GM19395 (cell line): Measurements from ENCODE around the gene FOSB.
"Not testable (repeated sequence)": the region's sequence is repeated elsewhere in the genome, so short reads cannot be mapped to it uniquely, and the experiment has no call there.

ENCODE experiments used
- ATAC-seq: cut with Tn5 transposase; IDR thresholded peaks from one replicate; pipeline ENCODE4 v1.9.1; 2021; ENCODE audit warnings: mild to moderate bottlenecking, moderate library complexity; ENCODE audit not compliant: unreplicated experiment

Gene FOSB

GRCh38 chr19:45503909-45504308 is 36.1 kb downstream of the FOSB start:
- ATAC-seq, result no peak

- no peak for ATAC-seq
Observed at GRCh38 chr19:45505151-45505995, 37.6 kb downstream of the FOSB start.

GRCh38 chr19:45505996-45506245 is 38.1 kb downstream of the FOSB start:
- no peak for ATAC-seq

GRCh38 chr19:45506246-45506988 is 38.6 kb downstream of the FOSB start:
- ATAC-seq, result peak; percentile 53

- ATAC-seq, result peak; percentile 57
Observed at GRCh38 chr19:45506989-45507871, 39.4 kb downstream of the FOSB start, which contains the start of gene VASP. TSS of gene VASP (plus strand) at chr19:45507479. CDS start at chr19:45507772, 293 bp downstream.

- ATAC-seq, result no peak
Observed at GRCh38 chr19:45507872-45508416, 40.1 kb downstream of the FOSB start.

- no peak for ATAC-seq
Observed at GRCh38 chr19:45508417-45508860, 40.6 kb downstream of the FOSB start.

GRCh38 chr19:45508861-45509691 is 41.3 kb downstream of the FOSB start:
- ATAC-seq, result no peak

- no peak for ATAC-seq
Observed at GRCh38 chr19:45509692-45510015, 41.9 kb downstream of the FOSB start.

GRCh38 chr19:45510352-45510751 is 42.6 kb downstream of the FOSB start:
- ATAC-seq, result not testable (repeated sequence)

- no peak for ATAC-seq
Observed at GRCh38 chr19:45511074-45511473, 43.3 kb downstream of the FOSB start.

- ATAC-seq, result no peak
Observed at GRCh38 chr19:45512881-45513483, 45.2 kb downstream of the FOSB start.

GRCh38 chr19:45514376-45515051 is 46.7 kb downstream of the FOSB start:
- no peak for ATAC-seq

- no peak for ATAC-seq
Observed at GRCh38 chr19:45515081-45515624, 47.4 kb downstream of the FOSB start.

GRCh38 chr19:45515807-45516401 is 48.1 kb downstream of the FOSB start:
- no peak for ATAC-seq

GRCh38 chr19:45517238-45517637 is 49.4 kb downstream of the FOSB start:
- no peak for ATAC-seq

GRCh38 chr19:45517641-45518468 is 50.1 kb downstream of the FOSB start:
- no peak for ATAC-seq

GRCh38 chr19:45518469-45518826 is 50.7 kb downstream of the FOSB start:
- ATAC-seq, result no peak
